ENCODE measurements around the gene FBXO27.

- TF ChIP-seq, protein P1, sequence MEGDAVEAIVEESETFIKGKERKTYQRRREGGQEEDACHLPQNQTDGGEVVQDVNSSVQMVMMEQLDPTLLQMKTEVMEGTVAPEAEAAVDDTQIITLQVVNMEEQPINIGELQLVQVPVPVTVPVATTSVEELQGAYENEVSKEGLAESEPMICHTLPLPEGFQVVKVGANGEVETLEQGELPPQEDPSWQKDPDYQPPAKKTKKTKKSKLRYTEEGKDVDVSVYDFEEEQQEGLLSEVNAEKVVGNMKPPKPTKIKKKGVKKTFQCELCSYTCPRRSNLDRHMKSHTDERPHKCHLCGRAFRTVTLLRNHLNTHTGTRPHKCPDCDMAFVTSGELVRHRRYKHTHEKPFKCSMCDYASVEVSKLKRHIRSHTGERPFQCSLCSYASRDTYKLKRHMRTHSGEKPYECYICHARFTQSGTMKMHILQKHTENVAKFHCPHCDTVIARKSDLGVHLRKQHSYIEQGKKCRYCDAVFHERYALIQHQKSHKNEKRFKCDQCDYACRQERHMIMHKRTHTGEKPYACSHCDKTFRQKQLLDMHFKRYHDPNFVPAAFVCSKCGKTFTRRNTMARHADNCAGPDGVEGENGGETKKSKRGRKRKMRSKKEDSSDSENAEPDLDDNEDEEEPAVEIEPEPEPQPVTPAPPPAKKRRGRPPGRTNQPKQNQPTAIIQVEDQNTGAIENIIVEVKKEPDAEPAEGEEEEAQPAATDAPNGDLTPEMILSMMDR (conservative IDR thresholded peaks at IDR 0.05), result no peak
- no peak for TF ChIP-seq EZH2 (IDR thresholded peaks at IDR 0.05; ENCODE audit: low read depth)
These were observed 42.6 kb upstream of the FBXO27 start for GRCh38 chr19:39074942-39075341.

Data from PC-9 (cell line).